HG03571 (cell line): ENCODE measurements around the gene CORO7.
"Not testable (repeated sequence)": the region's sequence is repeated elsewhere in the genome, so short reads cannot be mapped to it uniquely, and the experiment has no call there.

Experiments
- ATAC-seq: cut with Tn5 transposase; IDR thresholded peaks from one replicate; pipeline ENCODE4 v1.9.1; 2021; ENCODE audit not compliant: unreplicated experiment

The CORO7 gene

GRCh38 chr16:4340443-4340842 is 76.0 kb downstream of the CORO7 start:
- no peak for ATAC-seq

GRCh38 chr16:4339909-4340308 is 76.5 kb downstream of the CORO7 start:
- ATAC-seq, result no peak

- ATAC-seq, result no peak
These were observed 76.9 kb downstream of the CORO7 start for GRCh38 chr16:4339455-4339854.

GRCh38 chr16:4338712-4339299 is 77.6 kb downstream of the CORO7 start:
- ATAC-seq, result no peak

- no peak for ATAC-seq
These were observed 78.2 kb downstream of the CORO7 start for GRCh38 chr16:4338125-4338582.

GRCh38 chr16:4337540-4338088 is 78.8 kb downstream of the CORO7 start:
- no peak for ATAC-seq

GRCh38 chr16:4336701-4337539 is 79.5 kb downstream of the CORO7 start:
- ATAC-seq, result no peak

- no peak for ATAC-seq
These were observed 81.5 kb downstream of the CORO7 start for GRCh38 chr16:4334724-4335495.

- ATAC-seq, result not testable (repeated sequence)
These were observed 82.7 kb downstream of the CORO7 start for GRCh38 chr16:4333714-4334113.

- ATAC-seq, result no peak
These were observed 83.1 kb downstream of the CORO7 start for GRCh38 chr16:4333308-4333638.

GRCh38 chr16:4332623-4333307 is 83.6 kb downstream of the CORO7 start:
- no peak for ATAC-seq

GRCh38 chr16:4332083-4332482 is 84.3 kb downstream of the CORO7 start:
- ATAC-seq, result no peak

GRCh38 chr16:4330277-4330874 is 86.0 kb downstream of the CORO7 start:
- no peak for ATAC-seq

- no peak for ATAC-seq
These were observed 87.3 kb downstream of the CORO7 start for GRCh38 chr16:4328782-4329775.

- ATAC-seq, result no peak
These were observed 88.2 kb downstream of the CORO7 start for GRCh38 chr16:4328046-4328781.

- ATAC-seq, result no peak
These were observed 88.9 kb downstream of the CORO7 start for GRCh38 chr16:4327386-4328045.

GRCh38 chr16:4325253-4325758 is 91.1 kb downstream of the CORO7 start:
- no peak for ATAC-seq
